Activated naive CD4-positive, alpha-beta T cell treated with anti-CD3 and anti-CD28 coated beads, Interleukin-2, amount 10 ng/mL, durations not matched to agents 7 days and 5 days (primary cell): ENCODE data around the gene SZT2.
"Not testable (repeated sequence)": the region's sequence is repeated elsewhere in the genome, so short reads cannot be mapped to it uniquely, and the experiment has no call there.

Source experiments
- CTCF ChIA-PET: fragments of 350-600 bp; sonication (Branson Sonifier 250); formaldehyde crosslinking; loops from one replicate; lab custom pipeline; 2021; ENCODE audit warnings: antibody characterized with exemption; lab: Charles Lee
- DNase-seq: peaks from one replicate; pipeline ENCODE4 v3.0.0-alpha.2; 2020
- H3K27ac Mint-ChIP-seq: one replicate; pipeline ENCODE4 v1.8.0; 2021; ENCODE audit warnings: mild to moderate bottlenecking, moderate library complexity, mixed read lengths
- H3K27me3 Mint-ChIP-seq: one replicate; pipeline ENCODE4 v1.8.0; 2021; ENCODE audit warnings: mild to moderate bottlenecking, mixed read lengths
- H3K36me3 Mint-ChIP-seq: one replicate; pipeline ENCODE4 v1.8.0; 2021; ENCODE audit warnings: mixed read lengths
- H3K4me1 Mint-ChIP-seq: one replicate; pipeline ENCODE4 v1.8.0; 2021; ENCODE audit warnings: mixed read lengths
- H3K4me3 Mint-ChIP-seq: one replicate; pipeline ENCODE4 v1.8.0; 2021; ENCODE audit warnings: mild to moderate bottlenecking, moderate library complexity, mixed read lengths
- H3K9me3 Mint-ChIP-seq: one replicate; pipeline ENCODE4 v1.8.0; 2021; ENCODE audit warnings: mixed read lengths

SZT2 gene

GRCh38 chr1:43450251-43450941, 60.7 kb downstream of the SZT2 start:
- no peak for DNase-seq
- Mint-ChIP-seq H3K27ac (no peak overlapping the region), H3K36me3 (peaks cover 40% of the 10 kb centered on the region), H3K4me1 (peaks cover 23% of the 10 kb centered on the region), H3K4me3 (no peak overlapping the region), H3K27me3 (peaks cover 9% of the 10 kb centered on the region), H3K9me3 (no peaks in the 10 kb centered on the region)
- CTCF ChIA-PET, result no interaction called here

DNA sequence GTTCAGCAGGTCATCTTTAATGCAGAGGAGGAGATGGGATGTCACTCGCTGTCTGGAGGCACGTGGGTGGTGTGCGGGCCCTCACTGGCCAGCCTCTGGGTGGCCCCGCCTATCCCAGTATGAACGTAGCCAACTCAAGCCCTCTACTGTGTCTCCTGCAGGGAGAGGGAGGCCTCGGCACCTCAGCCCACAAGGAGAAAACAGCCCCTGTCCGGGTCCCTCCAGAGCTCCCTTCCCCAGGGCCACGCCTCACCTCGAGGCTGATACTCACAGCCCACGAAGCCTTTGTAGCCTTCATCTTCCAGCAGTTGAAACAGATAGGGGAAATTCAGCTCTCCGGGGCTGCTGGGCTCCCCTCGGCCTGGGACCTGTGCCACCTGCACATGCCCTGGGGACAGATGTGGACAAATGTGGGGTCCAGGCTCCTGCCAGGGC, 61.5 kb downstream of the SZT2 start:
- CTCF ChIA-PET, result no interaction called here
- peaks cover 10% of the 10 kb centered on the region for H3K27me3 Mint-ChIP-seq
- DNase-seq, result no peak
- peaks cover 23% of the 10 kb centered on the region for H3K4me1 Mint-ChIP-seq
- H3K4me3 Mint-ChIP-seq, result no peak overlapping the region
- H3K9me3 Mint-ChIP-seq, result no peaks in the 10 kb centered on the region
- H3K36me3 Mint-ChIP-seq, result peaks cover 33% of the 10 kb centered on the region
- H3K27ac Mint-ChIP-seq, result no peak overlapping the region

- Mint-ChIP-seq H3K9me3 (no peaks in the 10 kb centered on the region), H3K36me3 (peaks cover 26% of the 10 kb centered on the region), H3K4me3 (no peak overlapping the region), H3K27ac (peak overlapping the region; percentile 8), H3K27me3 (peaks cover 10% of the 10 kb centered on the region), H3K4me1 (peaks cover 23% of the 10 kb centered on the region)
- CTCF ChIA-PET, result no interaction called here
- DNase-seq, result no peak
Observed at GRCh38 chr1:43451701-43452532, 62.2 kb downstream of the SZT2 start.

GRCh38 chr1:43452789-43453441, 63.2 kb downstream of the SZT2 start:
- DNase-seq, result no peak
- peak overlapping the region; percentile 73 for H3K27ac Mint-ChIP-seq

GRCh38 chr1:43453442-43454269, 64.0 kb downstream of the SZT2 start, which contains the start of gene HYI:
Gene HYI, minus strand, starts transcription at chr1:43453931. Its CDS starts 138 bp downstream, at chr1:43453793.
- DNase-seq, result peak; percentile 87
- Mint-ChIP-seq H3K27me3 (peaks cover 23% of the 10 kb centered on the region), H3K9me3 (no peaks in the 10 kb centered on the region), H3K36me3 (peaks cover 22% of the 10 kb centered on the region), H3K4me3 (peak within 1 kb of the TSS; percentile 83), H3K4me1 (peaks cover 23% of the 10 kb centered on the region), H3K27ac (peak within 1 kb of the TSS; percentile 86)
- CTCF ChIA-PET, result interaction anchor here (0.7 kb wide), 1 partner anchor 227 kb away, joined by 3 read pairs; no protein-coding TSS in a partner anchor

More at GRCh38 chr1:43452789-43453441, 63.2 kb downstream of the SZT2 start:
- H3K4me1 Mint-ChIP-seq, result peaks cover 23% of the 10 kb centered on the region
- CTCF ChIA-PET, result no interaction called here
- no peaks in the 10 kb centered on the region for H3K9me3 Mint-ChIP-seq
- peaks cover 22% of the 10 kb centered on the region for H3K36me3 Mint-ChIP-seq
- peak overlapping the region; percentile 83 for H3K4me3 Mint-ChIP-seq
- H3K27me3 Mint-ChIP-seq, result peaks cover 16% of the 10 kb centered on the region

- Mint-ChIP-seq H3K4me3 (peak overlapping the region; percentile 83), H3K27ac (peak overlapping the region; percentile 86), H3K9me3 (no peaks in the 10 kb centered on the region), H3K36me3 (peaks cover 15% of the 10 kb centered on the region), H3K27me3 (peaks cover 29% of the 10 kb centered on the region), H3K4me1 (peaks cover 23% of the 10 kb centered on the region)
- CTCF ChIA-PET, result interaction anchor here (0.7 kb wide), 1 partner anchor 228 kb away, joined by 3 read pairs; no protein-coding TSS in a partner anchor
- DNase-seq, result peak; percentile 81
Observed at GRCh38 chr1:43454270-43455011, 64.7 kb downstream of the SZT2 start.

- CTCF ChIA-PET, result interaction anchor here (0.6 to 0.7 kb wide), 2 partner anchors 11 to 99 kb away, joined by 3 read pairs; no protein-coding TSS in a partner anchor
Observed at GRCh38 chr1:43455213-43455889, 65.7 kb downstream of the SZT2 start.

DNA sequence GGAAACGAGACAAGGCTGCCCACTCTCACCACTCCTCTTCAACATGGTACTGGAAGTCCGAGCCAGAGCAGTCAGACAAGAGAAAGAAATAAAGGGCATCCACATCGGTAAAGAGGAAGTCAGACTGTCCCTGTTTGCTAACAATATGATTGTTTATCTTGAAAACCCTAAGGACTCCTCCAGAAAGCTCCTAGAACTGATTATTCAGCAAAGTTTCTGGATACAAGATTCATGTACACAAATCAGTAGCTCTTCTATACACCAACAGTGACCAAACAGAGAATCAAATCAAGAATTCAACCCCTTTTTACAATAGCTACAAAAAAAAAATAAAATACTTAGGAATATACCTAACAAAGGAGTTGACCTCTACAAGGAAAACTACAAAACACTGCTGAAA, 68.7 kb downstream of the SZT2 start:
- peaks cover 38% of the 10 kb centered on the region for H3K27me3 Mint-ChIP-seq
- H3K9me3 Mint-ChIP-seq, H3K27ac Mint-ChIP-seq, CTCF ChIA-PET, DNase-seq, H3K4me3 Mint-ChIP-seq, H3K36me3 Mint-ChIP-seq: not testable (repeated sequence)
- H3K4me1 Mint-ChIP-seq, result peaks cover 19% of the 10 kb centered on the region

More at GRCh38 chr1:43455213-43455889, 65.7 kb downstream of the SZT2 start:
- H3K27me3 Mint-ChIP-seq, result peaks cover 29% of the 10 kb centered on the region
- no peak for DNase-seq
- H3K4me3 Mint-ChIP-seq, result no peak overlapping the region
- no peak overlapping the region for H3K27ac Mint-ChIP-seq
- no peaks in the 10 kb centered on the region for H3K9me3 Mint-ChIP-seq
- H3K36me3 Mint-ChIP-seq, result peaks cover 13% of the 10 kb centered on the region
- peaks cover 23% of the 10 kb centered on the region for H3K4me1 Mint-ChIP-seq

- no peaks in the 10 kb centered on the region for H3K36me3 Mint-ChIP-seq
- no peaks in the 10 kb centered on the region for H3K9me3 Mint-ChIP-seq
- H3K4me3 Mint-ChIP-seq, result no peak overlapping the region
- H3K4me1 Mint-ChIP-seq, result peaks cover 4% of the 10 kb centered on the region
- H3K27ac Mint-ChIP-seq, result no peak overlapping the region
- CTCF ChIA-PET, result no interaction called here
- no peak for DNase-seq
- H3K27me3 Mint-ChIP-seq, result peaks cover 28% of the 10 kb centered on the region
Observed at GRCh38 chr1:43460988-43461693, 71.4 kb downstream of the SZT2 start.

DNA sequence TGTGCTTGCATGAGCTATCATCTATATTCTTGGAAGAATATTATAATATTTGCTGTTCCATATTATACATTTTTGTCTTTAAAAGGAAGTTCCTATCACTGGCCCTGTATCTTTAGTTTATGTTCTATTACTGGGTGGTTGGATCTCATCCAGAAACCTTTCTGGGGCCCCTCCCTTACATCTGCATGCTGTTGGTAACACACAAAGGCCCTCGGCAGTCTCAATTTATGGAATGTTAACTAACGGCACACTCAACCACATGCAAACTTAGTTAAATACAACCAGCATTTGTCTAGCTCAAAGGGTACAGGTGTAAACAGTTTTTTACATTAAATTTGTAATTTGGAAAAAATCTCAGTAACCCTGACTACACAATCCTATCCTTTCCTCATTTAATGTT, 73.8 kb downstream of the SZT2 start:
- CTCF ChIA-PET, result no interaction called here
- no peak overlapping the region for H3K4me3 Mint-ChIP-seq

GRCh38 chr1:43464681-43465504, 75.2 kb downstream of the SZT2 start:
- H3K4me1 Mint-ChIP-seq, result peaks cover 4% of the 10 kb centered on the region
- peaks cover 12% of the 10 kb centered on the region for H3K27me3 Mint-ChIP-seq
- no peak overlapping the region for H3K27ac Mint-ChIP-seq
- H3K36me3 Mint-ChIP-seq, result no peaks in the 10 kb centered on the region
- CTCF ChIA-PET, result interaction anchor here (1.7 kb wide), 1 partner anchor 233 kb away, joined by 4 read pairs; no protein-coding TSS in a partner anchor
- no peak overlapping the region for H3K4me3 Mint-ChIP-seq
- H3K9me3 Mint-ChIP-seq, result no peaks in the 10 kb centered on the region
- DNase-seq, result no peak

More for the DNA sequence above, 73.8 kb downstream of the SZT2 start:
- no peaks in the 10 kb centered on the region for H3K36me3 Mint-ChIP-seq
- no peaks in the 10 kb centered on the region for H3K9me3 Mint-ChIP-seq
- no peak overlapping the region for H3K27ac Mint-ChIP-seq
- peaks cover 4% of the 10 kb centered on the region for H3K4me1 Mint-ChIP-seq
- H3K27me3 Mint-ChIP-seq, result peaks cover 20% of the 10 kb centered on the region
- DNase-seq, result no peak
